A549 (cell line): ENCODE measurements around the gene CCDC160. TPM values are rescaled to one million over a fixed set of nuclear protein-coding genes. Genes with fewer than 3 reads are reported as not detected.

Source experiments
- ATAC-seq, 2 experiments: fragments of 200-7000 bp in 1 of 2; fragments of >200 bp in 1 of 2; cut with Nextera tagmentation in 1 of 2; cut with Tn5 transposase in 1 of 2; 3 replicates each; pipeline versions ENCODE4 v1.8.0 to v1.9.1; 2018 to 2020; ENCODE audit warnings: mild to moderate bottlenecking in 1 of 2, moderate library complexity in 1 of 2
- CTCF ChIA-PET: fragments of 300-600 bp; sonication (Branson Sonifier 250); formaldehyde crosslinking; extraction: SDS; loops from one replicate; lab custom pipeline; 2021; ENCODE audit warnings: antibody characterized with exemption, inconsistent platforms; lab: Yijun Ruan, JAX
- POLR2A ChIA-PET: fragments of 350-600 bp; formaldehyde crosslinking; extraction: SDS; loops from one replicate; lab custom pipeline; 2021; ENCODE audit warnings: antibody characterized with exemption, inconsistent platforms; lab: Yijun Ruan, JAX
- DNase-seq, 2 experiments: peaks; one replicate each; pipeline versions ENCODE4 v3.0.0 to v3.0.0-alpha.2; 2011 to 2016; ENCODE audit warnings: low read depth in 1 of 2, low spot score in 1 of 2
- FAIRE-seq: peaks from 2 replicates; lab custom pipeline; 2011; peaks lifted over from hg19 to GRCh38; lab: Jason Lieb, UNC
- H3K27ac ChIP-seq, 2 experiments: fragments of >200 bp; sonication (Bioruptor Twin); formaldehyde crosslinking; 3 replicates each; pipeline ENCODE4 v1.5.1; 2016 to 2017
- H3K4me1 ChIP-seq: fragments of >200 bp; sonication (Bioruptor Twin); formaldehyde crosslinking; 3 replicates; pipeline ENCODE4 v1.6.1; 2016
- H3K4me2 ChIP-seq: fragments of >200 bp; sonication (Bioruptor Twin); formaldehyde crosslinking; 3 replicates; pipeline ENCODE4 v1.6.1; 2016
- H3K4me3 ChIP-seq: fragments of >200 bp; sonication (Bioruptor Twin); formaldehyde crosslinking; 3 replicates; pipeline ENCODE4 v1.5.1; 2016
- H3K9me3 ChIP-seq: fragments of >200 bp; sonication (Bioruptor Twin); formaldehyde crosslinking; 3 replicates; pipeline ENCODE4 v1.6.1; 2016
- CBX2 ChIP-seq: fragments of 200-600 bp; sonication (generic); IDR thresholded peaks from 2 replicates; pipeline ENCODE4 v1.6.1; 2016; ENCODE audit warnings: low read depth, mild to moderate bottlenecking, borderline replicate concordance
- CBX8 ChIP-seq: fragments of 200-600 bp; sonication (generic); IDR thresholded peaks from 2 replicates; pipeline ENCODE4 v1.6.1; 2016
- CTCF ChIP-seq: fragments of >200 bp; sonication (Bioruptor Twin); formaldehyde crosslinking; IDR thresholded peaks from 3 replicates; pipeline ENCODE4 v1.5.1; 2016
- E2F6 ChIP-seq: IDR thresholded peaks from 2 replicates; pipeline ENCODE4 v1.6.1; 2012; ENCODE audit warnings: low read depth, borderline replicate concordance
- HDAC2 ChIP-seq: fragments of 200-600 bp; sonication (generic); IDR thresholded peaks from 2 replicates; pipeline ENCODE4 v1.6.1; 2016
- HES2 ChIP-seq: fragments of >200 bp; sonication (Bioruptor Twin); formaldehyde crosslinking; IDR thresholded peaks from 2 replicates; pipeline ENCODE4 v1.6.1; 2016
- HEYL ChIP-seq: fragments of 250-450 bp; sonication (Bioruptor Pico); IDR thresholded peaks from 2 replicates; pipeline ENCODE4 v1.8.0; 2021; ENCODE audit warnings: mild to moderate bottlenecking, moderate library complexity
- HOXA7 ChIP-seq: fragments of 250-450 bp; sonication (Bioruptor Pico); IDR thresholded peaks from 2 replicates; pipeline ENCODE4 v1.5.0; 2020; ENCODE audit warnings: mild to moderate bottlenecking, moderate library complexity
- JUNB ChIP-seq: fragments of >200 bp; sonication (Bioruptor Twin); formaldehyde crosslinking; IDR thresholded peaks from 2 replicates; pipeline ENCODE4 v1.6.1; 2016
- KDM1A ChIP-seq: fragments of 200-600 bp; sonication (generic); IDR thresholded peaks from 2 replicates; pipeline ENCODE4 v1.6.1; 2016; ENCODE audit warnings: low read depth, mild to moderate bottlenecking
- MAX ChIP-seq: IDR thresholded peaks from 2 replicates; pipeline ENCODE4 v1.6.1; 2012
- MAZ ChIP-seq: fragments of 150-350 bp; IDR thresholded peaks from 2 replicates; pipeline ENCODE4 v1.6.1; 2014; ENCODE audit warnings: antibody characterized with exemption, low read depth, low read length, borderline replicate concordance
- MYC ChIP-seq: IDR thresholded peaks from 2 replicates; pipeline ENCODE4 v1.6.1; 2012; ENCODE audit warnings: mild to moderate bottlenecking, inconsistent platforms, low read length, improper control_type of control experiment, borderline replicate concordance
- NPAS2 ChIP-seq: fragments of 250-450 bp; sonication (Bioruptor Pico); IDR thresholded peaks from 2 replicates; pipeline ENCODE4 v1.8.0; 2022; ENCODE audit warnings: mild to moderate bottlenecking, moderate library complexity, borderline replicate concordance
- PBX3 ChIP-seq: IDR thresholded peaks from 2 replicates; pipeline ENCODE4 v1.6.1; 2012
- POLR2A ChIP-seq: IDR thresholded peaks from 2 replicates; pipeline ENCODE4 v1.6.1; 2012; ENCODE audit warnings: mild to moderate bottlenecking, low read length
- POLR2AphosphoS2 ChIP-seq: conservative IDR thresholded peaks from 2 replicates; pipeline ENCODE4 v1.6.1; 2012; ENCODE audit warnings: low read length, improper control_type of control experiment, inconsistent platforms
- RAD21 ChIP-seq, 2 experiments: fragments of >200 bp in 1 of 2; sonication (Bioruptor Twin) in 1 of 2; formaldehyde crosslinking in 1 of 2; IDR thresholded peaks in 1 of 2; conservative IDR thresholded peaks in 1 of 2; 2 replicates in 1 of 2; 3 replicates in 1 of 2; pipeline ENCODE4 v1.6.1; 2012 to 2018; ENCODE audit warnings: inconsistent platforms in 1 of 2
- RCOR1 ChIP-seq: fragments of 150-350 bp; IDR thresholded peaks from 2 replicates; pipeline ENCODE4 v1.6.1; 2014; ENCODE audit warnings: antibody characterized with exemption, low read length, low read depth
- TFCP2L1 ChIP-seq: fragments of 250-450 bp; sonication (Bioruptor Pico); IDR thresholded peaks from 2 replicates; pipeline ENCODE4 v1.5.0; 2021; ENCODE audit warnings: mild to moderate bottlenecking
- TP53 ChIP-seq: fragments of 250-450 bp; sonication (Bioruptor Pico); IDR thresholded peaks from 2 replicates; pipeline ENCODE4 v1.5.0; 2021; ENCODE audit warnings: mild to moderate bottlenecking, moderate library complexity
- USF2 ChIP-seq: fragments of 450-650 bp; IDR thresholded peaks from 2 replicates; pipeline ENCODE4 v1.6.1; 2014; ENCODE audit warnings: antibody characterized with exemption
- ZC3H11A ChIP-seq: fragments of 450-650 bp; IDR thresholded peaks from 2 replicates; pipeline ENCODE4 v1.6.1; 2014; ENCODE audit warnings: antibody characterized with exemption, mild to moderate bottlenecking
- ZFP36 ChIP-seq: fragments of 450-650 bp; IDR thresholded peaks from 2 replicates; pipeline ENCODE4 v1.6.1; 2014; ENCODE audit warnings: borderline replicate concordance; ENCODE audit not compliant: partially characterized antibody
- ZNF302 ChIP-seq: fragments of 250-450 bp; sonication (Bioruptor Pico); IDR thresholded peaks from 2 replicates; pipeline ENCODE4 v1.9.0; 2021; ENCODE audit warnings: inconsistent platforms, mild to moderate bottlenecking, moderate library complexity
- WGBS: methylation state at CpG from one replicate; pipeline ENCODE4 v1.1.6; 2017; ENCODE audit errors: missing lambda C conversion rate; 5-methylcytosine and 5-hydroxymethylcytosine counted together
- polyA plus RNA-seq, 4 experiments: library from polyadenylated mRNA; depleted of rRNA in 3 of 4; stranded (reverse); fragments of >200 nt; fragmentation: RNase III in 1 of 4; extraction: RNeasy Plus Mini Kit Qiagen cat#74134 plus additional on column Dnase treatment in 1 of 4; gene quantifications; 2 replicates in 3 of 4; 3 replicates in 1 of 4; pipeline ENCODE4 v1.2.3, GENCODE V29; 2011 to 2017

The CCDC160 gene
- polyA plus RNA-seq, 2 of the 4 experiments (the other 2 are of a cell fraction), result 0.09 TPM; not detected in 1

GRCh38 chrX:134244043-134244442 is 7.1 kb downstream of the CCDC160 start:
- DNase-seq (no peak), ATAC-seq (no peak), FAIRE-seq (no peak)
- no peaks in the 10 kb centered on the region for H3K9me3 ChIP-seq
- no peak for TF ChIP-seq MYC
- TF ChIP-seq KDM1A, result no peak
- no peak for TF ChIP-seq ZNF302
- H3K4me3 ChIP-seq, result no peak overlapping the region
- H3K27ac ChIP-seq, result no peak overlapping the region
- no peak overlapping the region for H3K4me2 ChIP-seq
- CTCF ChIA-PET, result interaction anchor here (1.3 kb wide), 1 partner anchor 10 kb away, joined by 4 read pairs; no protein-coding TSS in a partner anchor
- POLR2A ChIA-PET, result no interaction called here
- no peaks in the 10 kb centered on the region for H3K4me1 ChIP-seq

GRCh38 chrX:134246282-134246681 is 9.3 kb downstream of the CCDC160 start:
- TF ChIP-seq HOXA7 (CRISPR knock-in tag) (no peak), CTCF (peak; percentile 10; the same call in 1 of the 3 replicates)
- no peak for FAIRE-seq
- ATAC-seq, result no peak
- Histone ChIP-seq H3K4me1 (no peaks in the 10 kb centered on the region), H3K27ac (no peak overlapping the region), H3K4me2 (no peak overlapping the region), H3K9me3 (no peaks in the 10 kb centered on the region), H3K4me3 (no peak overlapping the region)
- no peak for DNase-seq
- ChIA-PET CTCF (no interaction called here), POLR2A (no interaction called here)
- 5% methylated on average over 7 of the region's 7 CpGs for whole genome bisulfite sequencing

GRCh38 chrX:134247492-134247891 is 10.5 kb downstream of the CCDC160 start:
- POLR2A ChIA-PET, result no interaction called here
- WGBS, result 40% methylated on average over 3 of the region's 3 CpGs

GRCh38 chrX:134249241-134249640 is 12.3 kb downstream of the CCDC160 start:
- no peak overlapping the region for H3K4me2 ChIP-seq
- H3K9me3 ChIP-seq, result no peaks in the 10 kb centered on the region
- no peak for FAIRE-seq
- ChIA-PET POLR2A (no interaction called here), CTCF (no interaction called here)
- H3K4me3 ChIP-seq, result no peak overlapping the region
- DNase-seq, result no peak
- TF ChIP-seq JUNB, result no peak
- TF ChIP-seq NPAS2 (CRISPR knock-in tag), result no peak
- no peak for TF ChIP-seq RAD21 (conservative IDR thresholded peaks at IDR 0.05 in 1 of 2, IDR thresholded peaks at IDR 0.05 in 1 of 2)
- no peak for TF ChIP-seq MAZ
- no peak for TF ChIP-seq PBX3
- no peak for TF ChIP-seq TP53 (CRISPR knock-in tag)
- TF ChIP-seq RCOR1, result no peak
- no peak for TF ChIP-seq E2F6
- no peak for TF ChIP-seq TFCP2L1
- no peak for TF ChIP-seq POLR2A
- H3K27ac ChIP-seq, result no peak overlapping the region
- ATAC-seq, result no peak
- H3K4me1 ChIP-seq, result no peaks in the 10 kb centered on the region

More at GRCh38 chrX:134247492-134247891, 10.5 kb downstream of the CCDC160 start:
- CTCF ChIA-PET, result interaction anchor here (0.6 kb wide), 1 partner anchor 1957 kb away, joined by 4 read pairs; no protein-coding TSS in a partner anchor
- Histone ChIP-seq H3K27ac (no peak overlapping the region), H3K4me1 (no peaks in the 10 kb centered on the region), H3K9me3 (no peaks in the 10 kb centered on the region), H3K4me3 (no peak overlapping the region), H3K4me2 (no peak overlapping the region)
- DNase-seq, result no peak
- ATAC-seq, result no peak
- TF ChIP-seq CBX8, result no peak
- TF ChIP-seq HDAC2, result no peak
- TF ChIP-seq ZC3H11A, result no peak
- TF ChIP-seq E2F6, result no peak
- no peak for TF ChIP-seq POLR2AphosphoS2
- no peak for TF ChIP-seq MAX
- no peak for TF ChIP-seq CBX2
- TF ChIP-seq HES2, result no peak
- TF ChIP-seq ZFP36, result no peak
- TF ChIP-seq HEYL (CRISPR knock-in tag), result no peak
- TF ChIP-seq NPAS2 (CRISPR knock-in tag), result no peak
- no peak for TF ChIP-seq USF2
- TF ChIP-seq ZNF302, result no peak
- FAIRE-seq, result peak; percentile 88
